HepG2 (cell line): ENCODE data around the gene KDM8.

Experiments used
- ATF3 ChIP-seq: sonication (generic); formaldehyde crosslinking; IDR thresholded peaks from 2 replicates; pipeline ENCODE4 v1.4.0; 2020; ENCODE audit warnings: missing genetic modification reagents
- CTCF ChIP-seq: sonication (generic); formaldehyde crosslinking; IDR thresholded peaks from 2 replicates; pipeline ENCODE4 v1.5.0; 2020; ENCODE audit warnings: mild to moderate bottlenecking, missing genetic modification reagents, moderate library complexity
- GATAD2A ChIP-seq: IDR thresholded peaks from 2 replicates; pipeline ENCODE4 v1.6.1; 2016
- MYC ChIP-seq: sonication (generic); formaldehyde crosslinking; IDR thresholded peaks from 2 replicates; pipeline ENCODE4 v1.9.0; 2021; ENCODE audit warnings: missing genetic modification reagents, borderline replicate concordance
- POLR2A ChIP-seq, 2 experiments: IDR thresholded peaks; 2 replicates each; pipeline ENCODE4 v1.6.1; 2011; ENCODE audit warnings: low read depth in 2 of 2, low read length in 2 of 2, mild to moderate bottlenecking in 1 of 2, moderate library complexity in 1 of 2; ENCODE audit not compliant: insufficient read depth in 1 of 2
- ZZZ3 ChIP-seq: sonication (generic); formaldehyde crosslinking; IDR thresholded peaks from 2 replicates; pipeline ENCODE4 v1.4.0; 2020; ENCODE audit warnings: missing genetic modification reagents, mild to moderate bottlenecking, borderline replicate concordance

- no peak for TF ChIP-seq GATAD2A (CRISPR knock-in tag)
- TF ChIP-seq POLR2A (IDR thresholded peaks at IDR 0.05; ENCODE audit: insufficient read depth in 1 of 2, low read depth in 2 of 2, low read length in 2 of 2): no peak
- no peak for TF ChIP-seq CTCF (CRISPR knock-in tag)
- TF ChIP-seq MYC: no peak
- no peak for TF ChIP-seq ATF3 (CRISPR knock-in tag)
- no peak for TF ChIP-seq ZZZ3 (CRISPR knock-in tag)
Observed at GRCh38 chr16:27228045-27228444, 24.7 kb downstream of the KDM8 start.
